ENCODE measurements around the gene HNF4A.

HNF4A gene

GRCh38 chr20:44348168-44348659 is 7.3 kb upstream of the HNF4A start:
- no peak for DNase-seq (ENCODE audit: low read depth)
- H3K4me3 ChIP-seq (ENCODE audit: low read length), result no peak overlapping the region
- no peak for TF ChIP-seq CTCF (conservative IDR thresholded peaks at IDR 0.05; ENCODE audit: low read depth, low read length)

GRCh38 chr20:44349349-44349748 is 6.2 kb upstream of the HNF4A start:
- DNase-seq (ENCODE audit: low read depth), result no peak
- H3K4me3 ChIP-seq (ENCODE audit: low read length), result no peak overlapping the region
- TF ChIP-seq CTCF (conservative IDR thresholded peaks at IDR 0.05; ENCODE audit: low read depth, low read length), result no peak

GRCh38 chr20:44350567-44350966 is 4.9 kb upstream of the HNF4A start:
- no peak for DNase-seq (ENCODE audit: low read depth)
- no peak for TF ChIP-seq CTCF (conservative IDR thresholded peaks at IDR 0.05; ENCODE audit: low read depth, low read length)
- H3K4me3 ChIP-seq (ENCODE audit: low read length), result no peak overlapping the region

GRCh38 chr20:44354979-44355497 is 461 bp upstream of the HNF4A start:
- no peak overlapping the region for H3K4me3 ChIP-seq (ENCODE audit: low read length)
- no peak for DNase-seq (ENCODE audit: low read depth)
- no peak for TF ChIP-seq CTCF (conservative IDR thresholded peaks at IDR 0.05; ENCODE audit: low read depth, low read length)

GRCh38 chr20:44356353-44356723 is 839 bp downstream of the HNF4A start:
- TF ChIP-seq CTCF (conservative IDR thresholded peaks at IDR 0.05; ENCODE audit: low read depth, low read length), result no peak
- DNase-seq (ENCODE audit: low read depth), result no peak
- no peak overlapping the region for H3K4me3 ChIP-seq (ENCODE audit: low read length)

GRCh38 chr20:44357020-44357419 is 1.5 kb downstream of the HNF4A start:
- TF ChIP-seq CTCF (conservative IDR thresholded peaks at IDR 0.05; ENCODE audit: low read depth, low read length), result no peak
- H3K4me3 ChIP-seq (ENCODE audit: low read length), result no peak overlapping the region
- DNase-seq (ENCODE audit: low read depth), result no peak

- no peak for DNase-seq (ENCODE audit: low read depth)
- no peak for TF ChIP-seq CTCF (conservative IDR thresholded peaks at IDR 0.05; ENCODE audit: low read depth, low read length)
- no peak overlapping the region for H3K4me3 ChIP-seq (ENCODE audit: low read length)
Observed at GRCh38 chr20:44357555-44358125, 2.1 kb downstream of the HNF4A start.
